Tibial nerve (tissue), 4 donors: ENCODE data around the gene PRKCB.

Experiments
- EP300 ChIP-seq, 2 donors: sonication (generic); formaldehyde crosslinking; IDR thresholded peaks; one replicate each; pipeline ENCODE4 v1.6.1; 2017; ENCODE audit warnings: antibody characterized with exemption in 2 of 2, mild to moderate bottlenecking in 1 of 2
- POLR2A ChIP-seq, 2 donors: fragments of 450-650 bp; IDR thresholded peaks; one replicate each; pipeline ENCODE4 v1.6.1; 2017; ENCODE audit warnings: antibody characterized with exemption in 2 of 2, mild to moderate bottlenecking in 2 of 2, moderate library complexity in 2 of 2
- TF ChIP-seq, protein P1 (sequence below), 5 experiments: fragments of 200-600 bp in 3 of 5; fragments of 450-650 bp in 2 of 5; sonication (generic) in 3 of 5; IDR thresholded peaks; one replicate each; pipeline ENCODE4 v1.5.1; 2016 to 2019; ENCODE audit warnings: antibody characterized with exemption in 5 of 5, mild to moderate bottlenecking in 3 of 5, moderate library complexity in 2 of 5

DNA sequence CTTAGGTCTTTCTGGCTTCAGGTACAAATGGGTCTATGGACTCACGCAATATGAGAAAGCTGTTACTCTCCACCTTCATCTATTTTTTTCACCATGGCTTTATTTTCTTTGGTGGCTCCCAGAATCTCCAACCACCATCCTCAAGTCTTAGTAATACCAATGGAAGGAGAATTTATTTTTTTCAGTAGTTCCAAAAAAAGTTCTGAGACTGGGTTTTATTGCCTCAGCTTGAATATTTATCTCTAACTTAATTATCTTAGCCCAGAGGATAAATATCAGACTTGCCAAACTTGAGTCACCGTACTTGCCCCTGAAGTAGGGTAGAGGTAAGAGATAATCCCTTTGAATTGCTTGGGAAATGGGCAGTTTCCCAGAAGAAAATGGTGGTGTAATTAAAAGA, 397.2 kb downstream of the PRKCB start:
- TF ChIP-seq POLR2A (IDR thresholded peaks at IDR 0.05) (no peak), EP300 (IDR thresholded peaks at IDR 0.05) (no peak)
- TF ChIP-seq, protein P1, sequence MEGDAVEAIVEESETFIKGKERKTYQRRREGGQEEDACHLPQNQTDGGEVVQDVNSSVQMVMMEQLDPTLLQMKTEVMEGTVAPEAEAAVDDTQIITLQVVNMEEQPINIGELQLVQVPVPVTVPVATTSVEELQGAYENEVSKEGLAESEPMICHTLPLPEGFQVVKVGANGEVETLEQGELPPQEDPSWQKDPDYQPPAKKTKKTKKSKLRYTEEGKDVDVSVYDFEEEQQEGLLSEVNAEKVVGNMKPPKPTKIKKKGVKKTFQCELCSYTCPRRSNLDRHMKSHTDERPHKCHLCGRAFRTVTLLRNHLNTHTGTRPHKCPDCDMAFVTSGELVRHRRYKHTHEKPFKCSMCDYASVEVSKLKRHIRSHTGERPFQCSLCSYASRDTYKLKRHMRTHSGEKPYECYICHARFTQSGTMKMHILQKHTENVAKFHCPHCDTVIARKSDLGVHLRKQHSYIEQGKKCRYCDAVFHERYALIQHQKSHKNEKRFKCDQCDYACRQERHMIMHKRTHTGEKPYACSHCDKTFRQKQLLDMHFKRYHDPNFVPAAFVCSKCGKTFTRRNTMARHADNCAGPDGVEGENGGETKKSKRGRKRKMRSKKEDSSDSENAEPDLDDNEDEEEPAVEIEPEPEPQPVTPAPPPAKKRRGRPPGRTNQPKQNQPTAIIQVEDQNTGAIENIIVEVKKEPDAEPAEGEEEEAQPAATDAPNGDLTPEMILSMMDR (IDR thresholded peaks at IDR 0.05), result no peak
